ELF-1 (cell line): ENCODE data around the gene WDR93.

Experiments
- DNase-seq: peaks from one replicate; pipeline ENCODE4 v3.0.0-alpha.2; 2016; ENCODE audit warnings: low read depth, low spot score

The WDR93 gene

DNA sequence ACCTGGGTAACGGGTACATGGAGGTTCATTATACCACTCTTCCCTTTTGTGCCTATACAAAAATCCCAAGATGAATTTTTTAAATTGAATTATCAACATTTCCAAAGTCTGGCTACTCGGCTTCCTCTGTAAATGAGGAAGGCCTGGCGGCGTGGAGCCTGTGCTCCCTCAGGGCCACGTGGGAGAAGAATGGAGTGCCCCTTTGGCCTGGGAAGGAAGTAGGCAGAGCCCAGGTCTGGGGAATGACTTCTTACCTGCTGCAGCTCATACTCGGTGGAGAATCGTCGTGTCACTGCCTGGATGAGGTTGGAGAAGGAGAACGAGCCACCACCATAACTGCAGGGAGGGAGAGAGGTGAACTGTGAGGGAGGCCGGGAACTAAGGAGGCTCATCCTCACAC lies 99.6 kb downstream of the WDR93 start:
- DNase-seq = no peak

DNA sequence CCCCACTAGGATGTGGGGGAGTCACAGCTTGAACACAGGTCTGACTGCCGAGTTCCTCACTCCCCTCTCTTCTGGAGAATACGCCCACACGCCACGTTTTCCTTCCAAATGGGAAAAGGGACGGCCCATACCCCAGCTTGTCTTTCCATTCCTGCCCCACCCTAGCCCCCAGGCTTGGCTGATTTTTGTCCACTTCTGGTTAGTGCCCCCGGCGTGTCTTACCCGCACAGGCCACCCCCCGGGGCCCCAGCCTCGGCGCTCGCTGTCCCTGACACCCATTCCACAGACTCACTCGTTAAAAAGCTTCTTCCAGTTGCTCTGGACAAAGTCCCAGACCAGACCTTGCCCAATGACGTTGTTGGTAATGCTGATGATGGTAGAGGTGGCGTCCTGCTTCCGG lies 100.0 kb downstream of the WDR93 start:
- DNase-seq = no peak

DNA sequence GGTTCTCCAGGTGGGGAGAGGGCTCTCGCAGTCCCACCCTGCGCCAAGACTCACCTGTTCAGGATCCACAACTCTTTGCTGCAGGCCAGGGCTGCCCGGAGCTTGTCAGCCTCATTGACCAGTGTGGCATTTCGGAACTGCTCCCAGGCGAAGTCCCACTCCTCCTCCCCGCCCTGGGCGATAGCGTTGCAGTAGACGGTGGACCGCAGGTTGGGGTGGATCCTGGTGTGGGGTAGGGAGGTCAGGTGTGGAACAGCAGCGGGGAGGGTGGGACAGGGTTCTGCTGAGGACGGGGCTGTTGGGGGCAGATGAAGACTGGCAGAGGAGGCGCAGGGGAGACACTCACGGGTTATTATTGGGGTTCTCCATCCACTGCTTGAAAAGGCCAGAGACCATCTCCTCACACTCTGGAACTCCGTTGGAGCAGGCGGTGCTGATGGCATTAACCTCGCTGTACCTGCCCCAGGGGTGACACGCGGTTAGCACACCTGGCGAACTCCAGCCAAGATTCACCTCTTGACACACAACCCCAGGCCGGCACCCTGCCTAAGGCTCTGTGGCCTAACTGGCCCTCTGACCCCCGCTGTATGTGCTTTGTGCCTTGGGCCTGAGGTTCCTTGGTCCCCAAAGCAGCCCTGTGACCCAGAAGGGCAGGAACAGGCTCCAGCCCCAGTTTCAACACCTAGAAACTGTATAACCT lies 101.6 kb downstream of the WDR93 start:
- DNase-seq = no peak
